HL-60/S4 (cell line): ENCODE measurements around the gene UTS2B.

Experiments used
- in situ Hi-C: fragments of 300-500 bp; cut with MboI; formaldehyde crosslinking; loops from 2 replicates; pipeline ENCODE4 v1.14.3; 2022; ENCODE audit warnings: low sequenced_read_pairs

UTS2B gene

DNA sequence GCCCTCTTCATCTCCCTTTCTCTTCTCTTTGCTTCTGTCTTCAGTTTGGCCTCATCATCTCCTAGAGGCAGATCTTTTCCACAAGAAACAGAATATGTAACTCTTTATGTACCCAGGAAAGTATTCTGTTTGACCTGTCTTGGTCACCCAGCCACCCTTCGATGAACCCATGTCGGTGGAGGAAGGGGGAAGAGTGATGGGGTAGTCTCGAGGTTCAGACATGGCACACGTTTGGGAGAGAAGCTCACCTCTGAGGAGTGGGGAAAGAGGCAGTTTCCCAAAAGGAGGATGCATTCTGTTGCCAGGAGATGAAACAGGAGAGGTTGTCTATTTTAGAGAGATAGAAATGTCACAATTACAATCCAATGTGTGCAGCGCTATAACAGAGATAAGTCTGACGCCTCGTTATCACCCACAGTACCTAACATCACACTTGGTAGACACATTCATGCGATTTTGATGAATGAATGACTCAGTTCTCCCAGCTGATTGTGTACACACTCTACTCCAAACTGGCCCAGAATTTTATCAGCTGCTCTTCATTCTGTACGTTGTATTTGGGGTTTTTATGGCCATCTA, 1.9 kb downstream of the UTS2B start:
- in situ Hi-C loops: no loop called here

DNA sequence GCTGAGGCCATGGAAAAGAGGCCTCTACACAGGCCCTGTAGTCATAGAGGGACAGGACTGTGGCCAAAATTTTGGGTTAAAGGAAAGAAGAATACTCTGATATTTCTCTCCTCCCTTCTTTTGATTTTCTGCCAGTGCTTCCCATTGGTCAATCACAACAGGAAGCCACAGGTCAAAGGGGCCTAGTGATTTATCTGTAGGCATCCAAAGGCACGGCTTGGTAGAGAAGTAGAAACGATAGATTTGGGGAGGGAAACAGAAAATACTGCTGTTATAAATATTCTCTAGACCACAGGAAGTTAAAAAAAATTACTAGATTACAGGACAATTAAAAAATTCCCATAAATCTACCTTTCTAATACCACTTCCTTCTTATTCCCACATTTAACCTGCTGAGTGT, 2.8 kb downstream of the UTS2B start:
- in situ Hi-C loops: no loop called here

DNA sequence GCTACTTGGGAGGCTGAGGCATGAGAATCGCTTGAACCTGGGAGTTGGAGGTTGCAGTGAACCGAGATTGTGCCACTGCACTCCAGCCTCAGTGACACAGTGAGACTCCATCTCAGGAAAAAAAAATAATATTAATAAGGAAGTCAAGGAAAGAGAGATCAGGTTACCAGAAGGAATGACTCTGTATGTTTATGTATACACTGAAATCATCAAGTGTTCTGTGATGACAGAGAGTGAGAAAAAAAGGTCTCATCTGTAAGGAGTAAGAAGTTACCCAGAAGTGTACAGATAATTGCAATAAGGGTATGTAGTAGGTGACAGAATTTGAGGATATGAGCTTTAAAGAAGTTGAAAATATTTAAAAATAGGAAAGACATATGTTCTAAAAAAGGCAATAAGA, 5.4 kb downstream of the UTS2B start:
- in situ Hi-C loops: no loop called here

DNA sequence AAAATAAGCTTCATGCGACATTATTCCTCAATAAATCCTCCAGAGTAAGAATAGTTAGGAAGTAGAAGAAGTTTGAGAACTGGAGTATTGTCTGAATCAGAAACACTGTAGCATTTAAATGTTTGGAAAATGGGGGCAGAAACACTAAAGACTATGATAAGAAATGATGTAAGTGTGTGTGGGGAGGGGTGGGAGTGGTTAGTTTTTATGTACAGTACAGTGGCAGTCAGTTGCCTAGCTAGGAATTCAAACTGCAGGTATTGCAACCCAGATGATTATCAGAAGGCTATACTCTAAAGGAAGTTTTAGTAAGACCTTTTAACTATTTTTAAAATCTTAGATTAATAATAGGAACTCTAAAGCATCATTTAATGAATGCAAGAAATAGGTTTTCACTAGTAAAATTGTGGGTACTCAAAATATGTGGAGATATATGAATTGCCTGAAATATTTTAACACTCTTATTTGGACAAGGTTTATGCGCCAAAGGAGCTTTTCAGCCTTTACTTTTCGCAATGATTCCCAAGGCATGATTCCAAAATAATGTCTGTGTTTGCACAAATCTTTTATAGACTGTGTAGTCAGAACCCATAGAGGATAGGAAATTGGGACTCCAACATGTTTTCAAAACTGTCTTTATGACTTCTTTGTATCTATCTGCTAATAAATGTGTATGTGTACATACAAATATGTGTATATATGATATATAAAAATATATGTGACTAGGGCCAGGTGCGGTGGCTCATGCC, 9.1 kb downstream of the UTS2B start:
- in situ Hi-C loops: no loop called here

DNA sequence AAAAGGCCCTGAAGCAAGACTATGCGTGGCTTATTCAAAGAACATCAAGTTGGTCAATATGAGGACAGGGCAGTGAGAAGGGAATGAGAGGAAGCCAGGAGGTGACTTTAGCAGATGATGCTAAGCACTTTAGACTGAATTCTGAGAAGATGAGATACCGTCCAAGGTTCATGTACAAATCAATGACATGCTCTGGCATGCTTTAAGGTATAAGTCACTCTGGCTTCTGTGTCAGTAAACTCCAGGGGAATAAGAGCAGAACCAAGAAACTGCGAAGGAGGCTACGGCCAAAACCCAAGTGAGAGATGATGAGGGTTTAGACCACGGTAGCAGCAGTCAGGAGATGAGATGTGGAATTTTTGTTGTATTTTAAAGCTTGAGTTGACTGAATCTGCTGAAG, 10.0 kb downstream of the UTS2B start:
- in situ Hi-C loops: no loop called here

DNA sequence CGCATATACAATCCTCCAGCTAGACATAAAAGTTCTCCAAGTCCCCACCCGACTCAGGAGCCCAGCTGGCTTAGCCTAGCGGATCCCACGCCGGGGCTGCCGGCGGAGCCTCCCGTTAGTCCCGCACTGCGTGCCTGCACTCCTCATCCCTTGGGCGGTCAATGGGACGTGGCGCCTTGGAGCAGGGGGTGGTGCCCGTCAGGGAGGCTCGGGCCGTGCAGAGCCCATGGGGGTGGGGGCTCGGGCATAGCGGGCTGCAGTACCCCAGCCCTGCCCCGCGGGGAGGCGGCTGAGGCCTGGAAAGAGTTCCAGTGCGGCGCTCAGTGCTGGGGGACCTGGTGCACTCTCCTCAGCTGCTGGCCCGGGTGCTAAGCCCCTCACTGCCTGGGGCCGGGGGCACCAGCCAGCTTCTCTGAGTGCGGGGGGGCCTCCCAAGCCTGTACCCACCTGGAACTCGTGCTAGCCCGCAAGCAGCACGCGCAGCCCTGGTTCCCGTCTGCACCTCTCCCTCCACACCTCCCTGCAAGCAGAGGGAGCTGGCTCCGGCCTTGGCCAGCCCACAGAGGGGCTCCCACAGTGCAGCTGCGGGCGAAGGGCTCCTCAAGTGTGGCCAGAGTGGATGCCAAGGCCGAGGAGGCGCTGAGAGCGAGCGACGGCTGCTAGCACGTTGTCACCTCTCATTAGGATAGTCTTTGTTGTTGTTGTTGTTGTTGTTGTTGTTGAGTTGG, 13.3 kb downstream of the UTS2B start:
- in situ Hi-C loops: no loop called here

DNA sequence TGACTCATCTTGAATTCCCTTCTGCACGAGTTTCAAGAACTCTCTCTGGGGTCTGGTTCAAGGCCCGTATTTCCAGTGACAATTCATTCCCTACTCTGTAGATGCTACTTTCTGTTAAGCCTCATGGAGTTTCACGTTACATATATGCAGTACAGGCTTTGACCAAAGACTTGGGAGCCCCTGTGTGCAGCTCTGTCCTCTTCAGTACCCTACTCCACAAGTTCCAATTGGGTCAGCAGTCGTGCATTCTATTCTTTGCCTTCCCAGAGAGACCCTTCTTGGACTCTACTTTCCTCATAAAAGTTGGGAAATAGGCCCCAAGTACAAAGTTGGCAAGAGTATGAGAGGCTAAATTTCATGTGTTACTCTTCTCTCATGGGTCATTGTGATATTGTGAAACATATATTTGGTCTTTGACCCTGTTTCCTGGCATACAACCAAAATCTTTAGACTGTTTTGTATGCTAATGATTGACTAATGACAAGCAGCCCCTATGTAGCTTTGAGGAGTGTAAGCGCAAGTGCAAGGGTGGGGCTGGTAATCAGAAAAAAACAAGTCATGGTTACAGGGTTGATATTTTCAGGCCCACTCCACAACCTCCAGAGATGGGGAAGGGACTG, 16.1 kb downstream of the UTS2B start:
- in situ Hi-C loops: no loop called here

DNA sequence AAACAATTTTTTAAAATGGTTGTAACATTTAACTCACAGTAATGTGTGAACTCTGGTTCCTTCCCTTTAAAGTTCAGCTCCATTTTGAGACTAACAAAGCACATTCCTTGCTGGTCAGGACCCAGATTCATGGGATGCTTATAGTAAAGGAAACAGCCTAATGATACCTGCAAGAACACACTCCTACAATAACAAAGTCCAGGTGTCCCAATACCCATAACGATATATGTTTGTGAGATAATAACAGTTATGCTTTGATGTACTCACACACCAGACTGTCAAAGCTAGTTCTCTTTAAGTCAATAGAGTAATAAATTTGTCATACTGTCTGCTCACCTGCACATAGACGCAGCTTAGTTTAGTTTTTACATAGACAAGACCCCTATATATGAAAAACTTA, 17.0 kb downstream of the UTS2B start:
- in situ Hi-C loops: no loop called here

DNA sequence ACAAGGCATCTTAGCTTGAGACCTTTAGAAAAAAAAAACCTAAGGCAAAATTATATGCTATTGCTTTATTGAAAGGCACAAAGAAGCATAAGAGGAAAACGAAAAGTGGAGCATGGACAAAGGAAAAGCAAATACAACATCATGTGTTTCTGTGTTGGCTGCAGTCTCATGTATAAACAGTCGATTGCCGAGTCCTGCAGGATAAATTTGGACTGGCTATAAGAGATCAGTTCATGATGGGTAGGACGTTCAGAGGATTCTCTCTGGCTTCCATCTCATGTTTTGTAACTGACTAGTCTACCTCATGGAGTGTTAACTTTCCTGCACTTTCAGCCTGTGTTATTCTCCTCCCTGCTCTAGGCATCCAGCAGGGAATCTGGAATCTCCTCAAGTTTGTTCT, 23.0 kb downstream of the UTS2B start:
- in situ Hi-C loops: no loop called here

DNA sequence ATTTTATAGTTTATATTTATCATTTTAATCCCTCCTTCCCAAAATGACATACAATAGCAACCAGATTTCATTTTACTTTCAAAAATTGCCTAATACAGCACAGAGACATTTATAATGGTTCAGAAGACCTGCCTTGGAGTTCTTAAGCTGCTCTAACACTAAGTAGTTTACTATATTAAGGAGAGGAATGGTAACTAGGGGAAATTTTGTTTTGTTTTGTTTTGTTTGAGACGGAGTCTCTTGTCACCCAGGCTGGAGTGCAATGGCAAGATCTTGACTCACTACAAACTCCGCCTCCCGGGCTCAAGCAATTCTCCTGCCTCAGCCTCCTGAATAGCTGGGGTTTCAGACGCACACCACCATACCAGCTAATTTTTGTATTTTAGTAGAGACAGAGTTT, 23.9 kb downstream of the UTS2B start:
- in situ Hi-C loops: no loop called here

DNA sequence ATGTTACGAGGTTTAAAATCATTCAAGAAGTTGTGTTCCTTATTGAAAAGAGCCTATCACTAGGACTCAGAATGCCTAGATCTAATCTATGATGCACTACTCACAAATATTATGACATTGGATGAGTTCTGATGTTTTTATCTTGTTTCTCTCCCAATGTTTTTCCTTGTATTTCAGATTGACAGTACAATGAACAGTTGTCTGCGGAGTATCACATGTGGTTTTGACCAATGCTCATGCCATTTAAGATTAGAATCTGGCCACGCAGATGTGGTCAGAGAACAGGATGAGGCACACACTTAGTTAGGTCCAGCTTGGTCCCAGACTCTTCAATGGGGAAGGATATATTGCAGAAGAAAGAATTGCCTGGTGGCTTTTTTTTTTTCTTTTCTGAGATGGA, 26.7 kb downstream of the UTS2B start:
- in situ Hi-C loops: no loop called here

DNA sequence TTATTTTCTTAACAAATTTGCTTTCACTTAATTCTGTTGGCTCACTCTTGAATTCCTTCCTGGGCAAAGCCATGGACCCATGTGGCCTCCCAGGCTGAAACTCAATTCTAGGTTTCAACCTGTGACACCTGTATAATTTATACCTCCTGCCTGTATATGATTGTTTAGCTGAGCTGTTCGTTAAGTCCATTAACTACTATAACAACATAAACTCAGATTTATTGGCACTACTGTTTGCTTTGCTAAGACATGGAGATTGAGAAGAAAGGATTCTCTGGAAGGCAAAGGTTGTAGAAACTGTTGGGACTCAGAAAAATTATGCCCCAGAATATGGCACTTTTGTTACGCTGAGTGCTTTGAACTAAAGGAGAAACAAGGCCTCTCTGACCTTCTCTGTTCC, 27.9 kb downstream of the UTS2B start:
- in situ Hi-C loops: no loop called here

DNA sequence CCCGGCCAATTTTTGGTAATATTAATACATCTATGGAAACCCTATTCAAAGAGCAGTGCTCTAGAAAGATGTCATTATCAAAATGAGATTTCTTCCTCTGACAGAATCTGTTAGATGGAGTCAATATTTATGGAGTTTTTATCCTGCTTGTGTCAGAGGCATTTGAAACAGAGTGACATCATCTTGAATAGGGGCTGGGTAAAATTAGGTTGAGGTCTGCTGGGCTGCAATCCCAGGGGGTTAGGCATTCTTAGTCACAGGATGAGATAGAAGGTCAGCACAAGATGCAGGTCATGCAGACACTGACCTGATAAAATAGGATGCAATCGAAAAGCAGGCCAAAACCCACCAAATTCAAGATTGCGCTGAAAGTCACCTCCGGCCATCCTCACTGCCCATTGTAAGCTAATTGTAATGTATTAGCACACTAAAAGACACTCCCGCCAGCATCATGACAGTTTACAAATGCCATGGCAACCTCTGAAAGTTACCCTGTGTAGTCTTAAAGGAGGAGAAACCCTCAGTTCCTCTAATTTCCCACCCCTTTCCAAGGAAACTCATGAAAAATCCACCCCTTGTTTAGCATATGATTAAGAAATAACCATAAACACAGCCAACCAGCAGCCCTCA, 28.4 kb downstream of the UTS2B start:
- in situ Hi-C loops: no loop called here

DNA sequence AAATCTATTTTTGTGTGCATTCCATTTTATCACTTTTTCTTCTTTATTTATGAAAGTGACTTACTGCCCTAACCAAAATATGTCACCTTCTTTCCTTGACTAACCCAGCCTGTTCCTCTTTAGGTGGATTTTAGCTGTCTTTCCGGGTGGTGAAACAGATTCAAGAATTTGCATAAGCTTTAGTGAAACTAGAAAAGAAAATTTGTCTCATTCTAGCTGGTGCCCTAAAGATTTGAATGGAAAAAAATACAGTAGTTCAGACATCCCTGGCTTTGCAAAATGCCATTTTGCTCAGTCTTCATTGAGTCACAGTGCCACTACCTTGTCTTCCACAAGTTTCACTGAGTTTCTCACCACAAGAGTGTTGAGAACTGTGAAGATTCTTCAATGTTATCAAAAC, 29.3 kb downstream of the UTS2B start:
- in situ Hi-C loops: no loop called here

DNA sequence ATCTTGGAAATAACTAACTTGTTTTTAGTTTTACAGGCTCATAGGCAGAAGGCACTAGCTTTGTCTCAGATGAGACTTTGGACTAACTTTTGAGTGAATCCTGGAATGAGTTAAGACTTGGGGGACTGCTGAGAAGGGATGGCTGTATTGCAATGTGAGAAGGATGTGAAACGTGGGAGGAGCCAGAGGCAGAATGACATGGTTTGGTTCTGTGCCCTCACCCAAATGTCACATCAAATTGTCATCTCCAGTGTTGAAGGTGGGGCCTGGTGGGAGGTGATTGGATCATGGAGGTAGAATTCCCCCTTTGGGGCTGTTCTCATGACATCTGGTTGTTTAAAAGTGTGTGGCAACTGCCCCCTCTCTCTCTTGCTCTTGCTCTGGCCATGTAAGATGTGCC, 29.9 kb downstream of the UTS2B start:
- in situ Hi-C loops: no loop called here

DNA sequence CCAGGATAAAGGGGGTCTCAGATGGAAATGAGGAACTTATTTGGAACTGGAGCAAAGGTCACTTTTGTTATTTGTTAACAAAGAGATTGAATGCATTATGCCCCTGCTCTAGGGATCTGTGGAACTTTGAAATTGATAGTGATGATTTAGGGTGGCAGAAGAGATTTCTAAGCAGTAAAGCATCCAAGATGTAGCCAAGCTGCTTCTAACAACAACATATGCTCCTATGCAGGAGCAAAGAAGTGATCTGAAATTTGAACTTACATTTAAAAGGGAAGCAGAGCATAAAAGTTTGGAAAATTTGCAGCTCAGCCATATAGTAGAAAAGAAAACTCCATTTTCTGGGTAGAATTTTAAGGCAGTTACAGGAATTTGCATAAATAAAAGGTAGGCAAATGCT, 31.5 kb downstream of the UTS2B start:
- in situ Hi-C loops: no loop called here

DNA sequence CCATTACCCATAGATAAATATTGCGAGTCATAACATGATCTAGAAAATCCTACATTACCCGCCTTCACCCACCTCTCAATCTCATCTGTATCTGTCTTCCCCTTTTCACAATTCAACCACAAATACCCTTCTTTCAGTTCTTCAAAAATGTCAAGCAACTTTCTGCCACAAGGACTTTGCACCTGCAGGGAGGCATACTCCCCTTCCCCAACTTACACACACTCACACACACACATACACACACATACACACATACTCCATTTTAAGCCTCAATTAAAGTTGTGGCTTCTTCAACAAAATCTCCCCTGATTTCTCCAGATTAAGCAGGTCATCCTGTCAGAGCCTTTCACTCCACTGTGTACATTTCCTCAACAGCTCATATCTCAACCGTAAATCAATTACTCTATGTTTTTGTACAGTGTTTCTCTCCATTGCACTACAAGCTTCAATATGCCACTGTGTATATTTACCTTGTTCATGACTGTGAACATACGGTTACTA, 34.2 kb downstream of the UTS2B start:
- in situ Hi-C loops: no loop called here

DNA sequence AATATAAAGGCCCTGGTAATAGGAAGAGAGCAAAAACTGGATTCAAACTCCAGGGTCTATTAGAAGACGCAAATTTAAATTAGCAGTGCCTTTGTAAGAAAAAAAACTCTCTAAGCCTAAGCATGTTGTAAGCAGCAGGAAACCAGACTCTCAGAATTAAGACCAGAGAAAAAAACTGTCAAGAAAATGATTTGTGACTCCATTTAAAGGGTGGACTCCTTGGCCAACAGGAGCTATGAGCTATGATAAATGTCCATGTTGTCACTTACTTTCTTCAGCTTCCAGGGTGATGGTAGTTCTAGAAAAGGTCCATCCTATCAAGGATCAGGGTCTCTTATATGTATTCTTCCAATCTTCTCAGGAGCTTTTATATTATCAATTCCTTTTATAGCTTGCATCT, 36.0 kb downstream of the UTS2B start:
- in situ Hi-C loops: no loop called here

DNA sequence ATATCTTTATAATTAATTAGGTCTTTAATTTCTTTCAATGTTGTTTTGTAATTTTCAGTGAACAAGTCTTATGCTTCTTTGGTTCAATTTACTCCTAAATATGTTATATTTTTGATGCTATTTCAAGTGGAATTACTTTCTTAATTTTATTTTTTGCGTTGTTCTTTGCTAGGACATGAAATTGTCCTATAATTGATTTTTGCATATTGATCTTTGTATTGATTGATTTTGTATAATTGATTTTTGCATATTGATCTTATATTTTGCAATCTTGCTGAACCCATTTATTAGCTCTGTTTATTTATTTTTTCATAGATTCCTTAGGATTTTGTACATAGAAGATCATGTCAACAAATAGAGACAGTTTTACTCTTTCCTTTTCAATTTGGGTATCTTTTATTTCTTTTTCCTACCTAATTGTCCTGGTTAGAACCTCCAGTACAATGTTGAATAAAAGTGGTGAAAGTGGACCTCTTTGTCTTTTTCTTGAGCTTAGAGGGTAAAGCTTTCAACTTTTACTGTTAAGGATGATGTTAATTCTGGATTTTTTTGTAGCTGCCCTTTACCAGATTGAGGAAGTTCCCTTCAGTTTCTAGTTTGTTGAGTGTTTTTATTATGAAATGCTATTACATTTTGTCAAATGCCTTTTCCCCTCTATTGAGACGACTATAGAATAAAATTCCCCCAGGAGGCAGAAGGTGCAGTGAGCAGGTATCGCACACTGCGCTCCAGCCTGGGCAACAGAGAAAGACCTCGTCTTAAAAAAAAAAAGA, 37.9 kb downstream of the UTS2B start:
- in situ Hi-C loops: no loop called here

DNA sequence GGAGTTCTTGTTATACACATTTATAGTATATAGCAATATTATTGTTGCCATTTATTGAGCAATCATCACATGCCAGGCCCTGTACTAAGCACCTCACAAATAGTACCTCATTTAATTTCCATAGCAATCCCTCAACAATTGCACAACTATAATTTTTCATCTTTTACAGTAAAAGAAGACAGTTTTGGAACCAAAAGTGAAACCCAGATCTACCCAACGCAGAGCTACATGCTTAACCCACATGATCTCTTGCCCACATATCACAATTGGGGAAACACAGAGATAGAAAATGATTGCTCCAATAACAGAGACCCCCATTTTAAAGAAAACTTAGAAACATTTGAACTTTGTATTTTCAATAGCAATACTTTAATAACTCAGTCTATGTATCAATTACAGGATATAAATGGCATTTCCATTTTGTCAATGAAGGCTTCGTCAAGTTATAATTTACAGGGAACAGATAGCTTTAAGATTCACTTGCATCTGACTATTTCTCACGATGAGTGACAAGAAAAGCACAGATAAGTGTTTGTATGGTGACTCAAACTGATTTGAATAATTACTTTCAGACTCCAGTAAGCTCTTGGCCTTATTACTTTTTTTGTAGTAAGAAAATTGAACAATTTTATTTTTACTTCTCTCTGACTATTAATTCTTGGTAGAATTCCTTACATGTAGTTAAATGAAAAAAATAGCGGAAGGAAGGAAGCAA, 39.9 kb downstream of the UTS2B start:
- in situ Hi-C loops: no loop called here
